SU-DHL-6 (cell line): Measurements from ENCODE around the gene ALPK3.

Experiments used
- H2AFZ ChIP-seq: fragments of 200-600 bp; sonication (generic); 2 replicates; pipeline ENCODE4 v1.6.1; 2014; ENCODE audit warnings: low read depth, mild to moderate bottlenecking, moderate library complexity, mixed read lengths, antibody characterized with exemption, low read length; ENCODE audit not compliant: severe bottlenecking
- H3F3A ChIP-seq: fragments of 200-600 bp; shearing (Covaris generic); 2 replicates; pipeline ENCODE4 v1.6.0; 2016; ENCODE audit warnings: antibody characterized with exemption, mild to moderate bottlenecking; ENCODE audit not compliant: insufficient read depth
- H3K27ac ChIP-seq: fragments of 200-600 bp; sonication (generic); 2 replicates; pipeline ENCODE4 v1.5.1; 2016; ENCODE audit warnings: low read depth, mild to moderate bottlenecking, low read length, moderate library complexity, mixed read lengths
- H3K27me3 ChIP-seq: fragments of 200-600 bp; sonication (generic), shearing (Covaris generic); 2 replicates; pipeline ENCODE4 v1.6.0; 2014; ENCODE audit warnings: mild to moderate bottlenecking, low read length
- H3K36me3 ChIP-seq: fragments of 200-600 bp; sonication (generic); 2 replicates; pipeline ENCODE4 v1.6.1; 2014; ENCODE audit warnings: mild to moderate bottlenecking, low read length, mixed read lengths
- H3K4me2 ChIP-seq: fragments of 300-600, 200-600 bp; shearing (Covaris generic), sonication (generic); 2 replicates; pipeline ENCODE4 v1.6.0; 2014; ENCODE audit warnings: low read length, low read depth, mild to moderate bottlenecking; ENCODE audit not compliant: poor library complexity, severe bottlenecking
- H3K4me3 ChIP-seq: fragments of 200-600 bp; sonication (generic); 2 replicates; pipeline ENCODE4 v1.5.1; 2014; ENCODE audit warnings: antibody characterized with exemption, low read length, mild to moderate bottlenecking, mixed read lengths; ENCODE audit not compliant: insufficient read depth, poor library complexity, severe bottlenecking
- H3K79me2 ChIP-seq: fragments of 200-600 bp; sonication (generic); 2 replicates; pipeline ENCODE4 v1.6.1; 2014; ENCODE audit warnings: mild to moderate bottlenecking, low read length, moderate library complexity; ENCODE audit not compliant: insufficient read depth
- H3K9ac ChIP-seq: fragments of 200-600 bp; sonication (generic); 2 replicates; pipeline ENCODE4 v1.7.0; 2014; ENCODE audit warnings: mild to moderate bottlenecking, low read length
- H3K9me2 ChIP-seq: fragments of 200-600 bp; sonication (generic); replicated peaks from 2 replicates; pipeline ENCODE4 v1.6.1; 2014; ENCODE audit warnings: low read length; ENCODE audit not compliant: insufficient read depth
- H3K9me3 ChIP-seq: fragments of 200-600 bp; sonication (generic); 2 replicates; pipeline ENCODE4 v1.6.1; 2014; ENCODE audit warnings: low read length, mixed read lengths; ENCODE audit not compliant: insufficient read depth
- H4K20me1 ChIP-seq: fragments of 200-600 bp; sonication (generic); 2 replicates; pipeline ENCODE4 v1.6.1; 2014; ENCODE audit warnings: low read depth, mild to moderate bottlenecking, antibody characterized with exemption, low read length, moderate library complexity, mixed read lengths
- CTCF ChIP-seq: fragments of 200-600 bp; sonication (generic); IDR thresholded peaks from one replicate; pipeline ENCODE4 v1.5.1; 2017; ENCODE audit warnings: antibody characterized with exemption, mild to moderate bottlenecking, low read length, moderate library complexity; ENCODE audit not compliant: insufficient read depth, poor library complexity, severe bottlenecking
- EZH2phosphoT487 ChIP-seq: fragments of 200-600 bp; sonication (generic), shearing (Covaris generic); conservative IDR thresholded peaks from 2 replicates; pipeline ENCODE4 v1.6.1; 2018; ENCODE audit warnings: mild to moderate bottlenecking, antibody characterized with exemption, low read length, moderate library complexity, mixed read lengths

ALPK3 gene

GRCh38 chr15:84879088-84879780 is 62.1 kb downstream of the ALPK3 start:
- Histone ChIP-seq H3K27ac (no peak overlapping the region), H3K79me2 (no peaks in the 10 kb centered on the region)
- TF ChIP-seq EZH2phosphoT487 (no peak), CTCF (no peak)

GRCh38 chr15:84880007-84880406 is 62.9 kb downstream of the ALPK3 start:
- no peaks in the 10 kb centered on the region for H3K9me2 ChIP-seq
- no peak overlapping the region for H3K4me3 ChIP-seq
- no peak overlapping the region for H3K9ac ChIP-seq
- no peak overlapping the region for H3K27ac ChIP-seq
- no peaks in the 10 kb centered on the region for H3K36me3 ChIP-seq
- TF ChIP-seq CTCF (no peak), EZH2phosphoT487 (no peak)
- H4K20me1 ChIP-seq = no peaks in the 10 kb centered on the region
- H2AFZ ChIP-seq = no peak overlapping the region
- no peaks in the 10 kb centered on the region for H3K79me2 ChIP-seq
- H3K27me3 ChIP-seq = no peaks in the 10 kb centered on the region
- H3F3A ChIP-seq = no peaks in the 10 kb centered on the region
- no peak overlapping the region for H3K4me2 ChIP-seq
- no peaks in the 10 kb centered on the region for H3K9me3 ChIP-seq

More at GRCh38 chr15:84879088-84879780, 62.1 kb downstream of the ALPK3 start:
- no peak overlapping the region for H3K4me3 ChIP-seq
- no peak overlapping the region for H3K4me2 ChIP-seq
- H3K9me2 ChIP-seq = no peaks in the 10 kb centered on the region
- H3K9ac ChIP-seq = no peak overlapping the region
- H2AFZ ChIP-seq = no peak overlapping the region
- H4K20me1 ChIP-seq = no peaks in the 10 kb centered on the region
- no peaks in the 10 kb centered on the region for H3K27me3 ChIP-seq
- H3F3A ChIP-seq = no peaks in the 10 kb centered on the region
- H3K36me3 ChIP-seq = no peaks in the 10 kb centered on the region
- H3K9me3 ChIP-seq = no peaks in the 10 kb centered on the region

- no peak overlapping the region for H3K4me2 ChIP-seq
- TF ChIP-seq CTCF (no peak), EZH2phosphoT487 (no peak)
- no peak overlapping the region for H3K4me3 ChIP-seq
- no peaks in the 10 kb centered on the region for H3K9me3 ChIP-seq
- no peak overlapping the region for H3K9ac ChIP-seq
- H3K36me3 ChIP-seq = no peaks in the 10 kb centered on the region
- no peaks in the 10 kb centered on the region for H3K27me3 ChIP-seq
- no peak overlapping the region for H2AFZ ChIP-seq
- no peaks in the 10 kb centered on the region for H3K79me2 ChIP-seq
- no peaks in the 10 kb centered on the region for H3F3A ChIP-seq
- no peaks in the 10 kb centered on the region for H3K9me2 ChIP-seq
- H3K27ac ChIP-seq = no peak overlapping the region
- H4K20me1 ChIP-seq = no peaks in the 10 kb centered on the region
These were observed 63.8 kb downstream of the ALPK3 start for GRCh38 chr15:84880822-84881519.
